C4-2B (cell line): ENCODE data around the gene SDHA.

Source experiments
- CTCF ChIP-seq: fragments of 450-650 bp; conservative IDR thresholded peaks from 2 replicates; pipeline ENCODE4 v1.5.1; 2017; ENCODE audit warnings: mild to moderate bottlenecking
- ZFX ChIP-seq: fragments of 450-650 bp; IDR thresholded peaks from 2 replicates; pipeline ENCODE4 v1.6.1; 2017

GRCh38 chr5:204462-204861 is 13.7 kb upstream of the SDHA start:
- TF ChIP-seq CTCF (no peak), ZFX (no peak)
